GM18951 (cell line): ENCODE data around the gene CAMK1D.

Source experiments
- POLR2A ChIP-seq: IDR thresholded peaks from 4 replicates; pipeline ENCODE4 v1.6.1; 2011; ENCODE audit warnings: mild to moderate bottlenecking; ENCODE audit not compliant: insufficient read length, insufficient read depth; ENCODE audit errors: extremely low read depth
- in situ Hi-C: fragments of 300-500 bp; cut with MboI; formaldehyde crosslinking; loops from one replicate; pipeline ENCODE4 v1.12.0; 2022; ENCODE audit warnings: low sequenced_read_pairs, mixed read lengths, inconsistent platforms; ENCODE audit not compliant: unreplicated experiment

Gene CAMK1D

GRCh38 chr10:12597176-12597575 lies 247.8 kb downstream of the CAMK1D start:
- in situ Hi-C loops = no loop called here
- TF ChIP-seq POLR2A = no peak

DNA sequence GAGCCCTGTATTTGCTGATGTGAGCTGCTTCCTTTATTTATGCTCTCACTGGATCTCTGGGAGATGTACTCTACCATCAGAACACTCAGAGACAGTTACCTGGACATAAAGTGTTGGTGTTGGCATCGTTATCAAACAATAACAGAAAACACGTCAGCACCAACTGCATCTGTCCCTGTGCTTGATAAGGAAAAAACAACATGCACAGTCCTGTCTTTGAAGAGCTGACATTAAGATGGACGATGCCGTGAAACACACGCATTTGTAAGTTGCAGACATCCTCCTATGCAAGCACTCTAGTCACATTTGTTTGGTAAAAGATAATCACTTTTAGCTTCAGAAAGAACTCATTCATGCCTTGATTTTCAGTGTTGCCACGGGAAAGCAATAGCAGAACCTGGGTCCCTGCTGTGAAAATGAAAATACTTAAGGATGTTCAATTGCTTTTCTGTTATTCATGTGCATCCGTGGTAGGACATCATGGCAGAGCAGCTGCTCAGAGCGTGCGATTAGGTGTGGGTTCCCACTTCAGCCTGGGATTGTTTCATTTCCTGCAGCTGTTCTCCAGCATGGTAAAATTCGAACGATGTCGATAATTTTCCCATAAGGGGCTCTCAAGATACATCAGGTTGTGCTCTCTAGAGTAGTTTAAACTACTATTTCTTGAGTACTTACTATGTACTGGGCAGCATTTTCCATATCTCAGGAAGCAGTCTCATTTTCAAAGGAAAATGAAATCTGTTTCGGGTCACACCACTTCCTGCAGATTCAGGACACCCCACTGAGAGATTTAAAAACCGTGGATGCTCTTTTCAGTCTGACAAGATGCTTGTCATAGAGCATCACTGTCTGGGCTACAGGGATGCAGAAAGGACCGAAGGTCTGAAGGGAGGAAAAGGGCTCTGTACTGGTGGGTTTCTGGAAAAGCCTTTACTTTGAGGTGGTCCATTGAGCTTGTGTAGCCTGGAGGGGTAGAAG lies 248.7 kb downstream of the CAMK1D start:
- in situ Hi-C loops = no loop called here
- TF ChIP-seq POLR2A = no peak

- TF ChIP-seq POLR2A = no peak
- in situ Hi-C loops = no loop called here
Measured at GRCh38 chr10:12600652-12601051, 251.3 kb downstream of the CAMK1D start.

- in situ Hi-C loops = no loop called here
- TF ChIP-seq POLR2A = no peak
Measured at GRCh38 chr10:12602521-12602920, 253.2 kb downstream of the CAMK1D start.

- TF ChIP-seq POLR2A = no peak
- in situ Hi-C loops = no loop called here
Measured at GRCh38 chr10:12603766-12604470, 254.6 kb downstream of the CAMK1D start.

- peak; percentile 48 for TF ChIP-seq POLR2A
- in situ Hi-C loops = no loop called here
Measured at GRCh38 chr10:12605580-12606405, 256.4 kb downstream of the CAMK1D start.

DNA sequence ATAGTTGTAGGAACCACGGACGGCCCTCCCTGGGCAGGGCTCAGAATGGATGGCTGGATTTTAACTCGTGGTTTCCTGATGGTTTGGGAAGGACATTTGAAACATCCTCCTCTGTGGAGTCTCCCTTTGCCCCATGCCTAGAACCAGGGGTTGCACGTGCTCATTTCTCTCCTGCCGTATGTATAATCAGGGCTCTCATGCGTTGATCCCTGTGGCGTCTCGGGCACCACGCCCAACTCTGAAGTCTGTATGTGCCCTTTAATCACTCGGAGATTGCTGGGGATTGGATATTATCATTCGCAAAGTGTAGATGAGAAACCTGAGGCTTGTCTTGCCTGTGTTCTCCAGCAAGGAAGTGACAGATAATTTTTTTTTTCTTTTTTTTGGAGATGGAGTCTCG lies 257.1 kb downstream of the CAMK1D start:
- in situ Hi-C loops = no loop called here
- TF ChIP-seq POLR2A = no peak

DNA sequence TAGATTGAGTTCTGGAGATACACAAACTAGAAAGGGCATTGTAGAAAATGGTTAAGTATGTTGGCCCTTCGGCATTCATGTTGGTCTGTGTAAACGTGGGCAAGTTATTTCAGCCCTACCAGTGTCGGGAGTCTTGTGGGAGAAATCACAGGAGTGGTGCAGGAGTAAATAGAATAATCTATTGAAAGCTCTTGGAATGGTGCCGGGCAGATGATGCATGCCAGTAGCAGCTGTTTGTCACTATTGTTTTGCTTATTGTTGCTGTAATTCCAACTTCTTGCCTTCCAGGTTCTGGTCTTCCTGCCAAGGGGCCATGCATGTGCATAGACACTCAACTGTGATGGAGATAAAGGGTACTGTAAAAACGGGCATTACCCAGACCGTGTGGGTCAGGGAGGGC lies 259.4 kb downstream of the CAMK1D start:
- no peak for TF ChIP-seq POLR2A
- in situ Hi-C loops = no loop called here

- no peak for TF ChIP-seq POLR2A
- in situ Hi-C loops = no loop called here
Measured at GRCh38 chr10:12609435-12609834, 260.1 kb downstream of the CAMK1D start.

GRCh38 chr10:12613136-12613535 lies 263.8 kb downstream of the CAMK1D start:
- in situ Hi-C loops = no loop called here
- no peak for TF ChIP-seq POLR2A

DNA sequence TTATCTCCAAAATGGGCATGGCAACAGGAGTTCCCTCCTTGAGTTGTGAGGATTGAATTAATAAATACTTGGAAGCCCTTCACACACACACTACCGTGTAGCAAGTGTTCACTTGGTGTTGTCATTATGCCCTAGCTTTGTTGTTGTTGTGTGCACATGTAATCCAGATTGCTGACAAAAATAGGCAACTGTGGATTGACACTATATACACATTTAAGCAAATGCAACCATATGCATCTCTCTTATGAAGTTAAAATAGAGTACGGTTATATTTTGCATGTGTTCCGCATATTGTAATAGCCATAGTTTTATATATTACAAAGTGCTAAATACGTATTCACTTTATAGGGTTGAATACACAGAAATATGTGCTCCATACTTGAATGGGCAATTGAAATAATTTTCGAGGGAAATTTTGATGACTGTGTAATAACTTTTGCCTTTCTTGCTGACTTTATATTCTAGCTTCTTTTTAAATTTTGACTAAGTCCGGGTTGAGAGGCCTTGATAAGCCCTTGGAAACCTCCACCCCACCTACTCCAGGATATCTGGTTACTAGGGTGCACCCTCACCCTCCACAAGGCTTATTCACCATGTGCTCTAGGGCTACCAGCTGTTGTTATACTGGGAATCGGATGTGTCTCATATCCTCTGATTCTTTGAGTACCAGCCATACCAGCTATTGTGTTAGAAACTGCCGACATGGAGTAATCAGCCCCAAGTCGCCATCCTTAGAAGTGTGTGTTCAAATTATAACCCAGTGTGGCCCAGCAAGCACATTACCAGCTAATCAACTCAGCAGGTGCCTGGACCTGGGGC lies 265.0 kb downstream of the CAMK1D start:
- in situ Hi-C loops = no loop called here
- TF ChIP-seq POLR2A = no peak
